GM19240 (cell line): ENCODE results near the gene CELF5.

Source experiments
- DNase-seq: peaks from one replicate; pipeline ENCODE4 v3.0.0; 2011; ENCODE audit warnings: low spot score; ENCODE audit not compliant: insufficient read length

CELF5 gene

GRCh38 chr19:3343619-3344502, 119.4 kb downstream of the CELF5 start:
- no peak for DNase-seq

- DNase-seq: no peak
Observed at GRCh38 chr19:3344608-3345598, 120.4 kb downstream of the CELF5 start.

- no peak for DNase-seq
Observed at GRCh38 chr19:3345850-3346460, 121.5 kb downstream of the CELF5 start.
